PC-9 (cell line): Measurements from ENCODE around the gene DENND4A. TPM values are rescaled to one million over a fixed set of nuclear protein-coding genes. Genes with fewer than 3 reads are reported as not detected.

Experiments used
- BruUV-seq: library from RNA; stranded (reverse); fragments of 400-500 nt; replicated peaks from 2 replicates; lab custom pipeline; 2021; lab: Mats Ljungman, UMichigan
- CTCF ChIA-PET: fragments of 300-600 bp; sonication (Branson Sonifier 250); formaldehyde crosslinking; loops from one replicate; lab custom pipeline; 2022; ENCODE audit warnings: antibody characterized with exemption; lab: Charles Lee
- POLR2A ChIA-PET: fragments of 300-600 bp; sonication (Branson Sonifier 250); formaldehyde crosslinking; loops from one replicate; lab custom pipeline; 2022; ENCODE audit warnings: antibody characterized with exemption; ENCODE audit not compliant: unreplicated experiment; lab: Charles Lee
- DNase-seq, 2 experiments: peaks; one replicate each; pipeline versions ENCODE4 v3.0.0 to v3.0.0-alpha.2; 2015 to 2022; ENCODE audit warnings: mixed read lengths in 1 of 2
- H2AFZ ChIP-seq: fragments of 200-600 bp; sonication (generic); 2 replicates; pipeline ENCODE4 v1.8.1; 2017; ENCODE audit warnings: antibody characterized with exemption
- H3F3A ChIP-seq: fragments of 200-600 bp; sonication (generic); 2 replicates; pipeline ENCODE4 v1.8.1; 2017; ENCODE audit warnings: antibody characterized with exemption, mild to moderate bottlenecking, low read depth; ENCODE audit not compliant: insufficient read depth
- H3K27ac ChIP-seq: fragments of 200-600 bp; sonication (generic); 2 replicates; pipeline ENCODE4 v1.6.1; 2016; ENCODE audit warnings: mixed run types
- H3K27me3 ChIP-seq: fragments of 200-600 bp; sonication (generic); 2 replicates; pipeline ENCODE4 v1.6.1; 2016; ENCODE audit warnings: low read depth, mixed run types; ENCODE audit not compliant: insufficient read depth
- H3K36me3 ChIP-seq: fragments of 200-600 bp; sonication (generic); 2 replicates; pipeline ENCODE4 v1.6.1; 2016; ENCODE audit warnings: low read depth, mixed run types
- H3K4me1 ChIP-seq: fragments of 200-600 bp; sonication (generic); replicated peaks from 2 replicates; pipeline ENCODE4 v1.6.1; 2016; ENCODE audit warnings: mixed run types; ENCODE audit not compliant: insufficient read depth
- H3K4me2 ChIP-seq: fragments of 200-600 bp; sonication (generic); 2 replicates; pipeline ENCODE4 v1.6.1; 2017; ENCODE audit warnings: mixed run types
- H3K4me3 ChIP-seq: fragments of 200-600 bp; sonication (generic); 2 replicates; pipeline ENCODE4 v1.6.1; 2016; ENCODE audit warnings: mixed run types
- H3K79me2 ChIP-seq: fragments of 200-600 bp; sonication (generic); 2 replicates; pipeline ENCODE4 v1.6.1; 2017; ENCODE audit warnings: low read depth, mixed run types
- H3K9me2 ChIP-seq: fragments of 200-600 bp; sonication (generic); 2 replicates; pipeline ENCODE4 v1.8.1; 2017; ENCODE audit warnings: mild to moderate bottlenecking; ENCODE audit not compliant: insufficient read depth
- H3K9me3 ChIP-seq: fragments of 200-600 bp; sonication (generic); 2 replicates; pipeline ENCODE4 v1.8.1; 2016; ENCODE audit warnings: low read depth; ENCODE audit not compliant: insufficient read depth
- H4K20me1 ChIP-seq: fragments of 200-600 bp; sonication (generic); 2 replicates; pipeline ENCODE4 v1.8.1; 2017; ENCODE audit not compliant: insufficient read depth
- EZH2 ChIP-seq: fragments of 200-600 bp; sonication (generic); IDR thresholded peaks from 2 replicates; pipeline ENCODE4 v1.8.0; 2017; ENCODE audit warnings: antibody characterized with exemption, low read depth
- intact Hi-C: fragments of 100-400 bp; cut with micrococcal nuclease; formaldehyde crosslinking; loops from one replicate; pipeline ENCODE4 v1.10.0; 2022; ENCODE audit not compliant: unreplicated experiment
- total RNA-seq: library from RNA; stranded (reverse); gene quantifications from 2 replicates; pipeline ENCODE4 v1.2.3, GENCODE V29; 2021
- TF ChIP-seq, protein P1 (sequence below): fragments of 200-600 bp; sonication (generic); conservative IDR thresholded peaks from 2 replicates; pipeline ENCODE4 v1.6.1; 2017; ENCODE audit warnings: mixed run types, antibody characterized with exemption, mild to moderate bottlenecking, moderate library complexity

DENND4A gene
- total RNA-seq, 1 experiment from 2014 or later, result 16.3 TPM

DNA sequence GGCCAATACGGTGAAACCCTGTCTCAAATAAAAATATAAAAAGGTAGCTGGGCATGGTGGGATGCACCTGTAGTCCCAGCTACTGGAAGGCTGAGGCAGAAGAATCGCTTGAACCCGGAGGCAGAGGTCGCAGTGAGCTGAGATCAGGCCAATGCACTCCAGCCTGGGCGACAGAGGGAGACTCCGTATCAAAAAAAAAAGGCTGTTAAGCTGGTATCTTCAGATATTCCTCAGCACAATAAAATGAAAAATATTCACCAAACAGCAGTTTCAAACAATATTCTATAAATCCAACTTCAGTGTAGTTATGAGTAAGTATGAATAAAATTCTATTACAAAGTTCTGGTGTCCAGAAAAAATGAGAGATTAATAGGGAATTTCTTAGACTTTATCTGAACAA lies 14.2 kb downstream of the DENND4A start:
- no peak overlapping the region for H3K4me3 ChIP-seq
- ChIA-PET POLR2A (no interaction called here), CTCF (interaction anchor here (0.6 kb wide), 1 partner anchor 16 kb away, joined by 3 read pairs; no protein-coding TSS in a partner anchor)
- no peaks in the 10 kb centered on the region for H3F3A ChIP-seq
- H2AFZ ChIP-seq, result no peak overlapping the region
- no peaks in the 10 kb centered on the region for H3K9me3 ChIP-seq
- 0 out of 2 replicates have a peak, but pooled peaks cover 4% of the 10 kb centered on the region for H3K79me2 ChIP-seq
- H3K9me2 ChIP-seq, result no peaks in the 10 kb centered on the region
- no peaks in the 10 kb centered on the region for H3K27me3 ChIP-seq
- intact Hi-C loops, result no loop called here
- no peak overlapping the region for H3K4me2 ChIP-seq
- DNase-seq, result no peak
- BruUV-seq, result no TSS peak
- H3K27ac ChIP-seq, result no peak overlapping the region
- H4K20me1 ChIP-seq, result no peaks in the 10 kb centered on the region
- H3K4me1 ChIP-seq, result no peaks in the 10 kb centered on the region
- TF ChIP-seq, protein P1, sequence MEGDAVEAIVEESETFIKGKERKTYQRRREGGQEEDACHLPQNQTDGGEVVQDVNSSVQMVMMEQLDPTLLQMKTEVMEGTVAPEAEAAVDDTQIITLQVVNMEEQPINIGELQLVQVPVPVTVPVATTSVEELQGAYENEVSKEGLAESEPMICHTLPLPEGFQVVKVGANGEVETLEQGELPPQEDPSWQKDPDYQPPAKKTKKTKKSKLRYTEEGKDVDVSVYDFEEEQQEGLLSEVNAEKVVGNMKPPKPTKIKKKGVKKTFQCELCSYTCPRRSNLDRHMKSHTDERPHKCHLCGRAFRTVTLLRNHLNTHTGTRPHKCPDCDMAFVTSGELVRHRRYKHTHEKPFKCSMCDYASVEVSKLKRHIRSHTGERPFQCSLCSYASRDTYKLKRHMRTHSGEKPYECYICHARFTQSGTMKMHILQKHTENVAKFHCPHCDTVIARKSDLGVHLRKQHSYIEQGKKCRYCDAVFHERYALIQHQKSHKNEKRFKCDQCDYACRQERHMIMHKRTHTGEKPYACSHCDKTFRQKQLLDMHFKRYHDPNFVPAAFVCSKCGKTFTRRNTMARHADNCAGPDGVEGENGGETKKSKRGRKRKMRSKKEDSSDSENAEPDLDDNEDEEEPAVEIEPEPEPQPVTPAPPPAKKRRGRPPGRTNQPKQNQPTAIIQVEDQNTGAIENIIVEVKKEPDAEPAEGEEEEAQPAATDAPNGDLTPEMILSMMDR, result no peak
- no peak for TF ChIP-seq EZH2
- H3K36me3 ChIP-seq, result no peaks in the 10 kb centered on the region

DNA sequence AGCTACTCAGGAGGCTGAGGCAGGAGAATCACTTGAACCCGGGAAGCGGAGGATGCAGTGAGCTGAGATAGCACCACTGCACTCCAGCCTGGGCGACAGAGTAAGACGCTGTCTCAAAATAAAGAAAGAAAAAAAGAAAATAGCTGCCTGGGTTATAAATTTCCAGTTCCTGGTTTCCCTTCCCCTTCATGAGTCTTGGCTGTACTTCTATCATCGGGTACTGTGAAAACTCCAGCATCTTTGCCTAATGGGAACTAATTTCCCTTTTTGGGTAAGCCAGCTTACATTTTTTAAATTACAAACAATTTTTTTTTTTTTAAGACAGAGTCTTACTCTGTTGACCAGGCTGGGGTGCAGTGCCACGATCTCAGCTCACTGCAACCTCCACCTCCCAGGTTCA lies 15.0 kb downstream of the DENND4A start:
- H3K27me3 ChIP-seq, result no peaks in the 10 kb centered on the region
- intact Hi-C loops, result no loop called here
- CTCF ChIA-PET, result no interaction called here

DNA sequence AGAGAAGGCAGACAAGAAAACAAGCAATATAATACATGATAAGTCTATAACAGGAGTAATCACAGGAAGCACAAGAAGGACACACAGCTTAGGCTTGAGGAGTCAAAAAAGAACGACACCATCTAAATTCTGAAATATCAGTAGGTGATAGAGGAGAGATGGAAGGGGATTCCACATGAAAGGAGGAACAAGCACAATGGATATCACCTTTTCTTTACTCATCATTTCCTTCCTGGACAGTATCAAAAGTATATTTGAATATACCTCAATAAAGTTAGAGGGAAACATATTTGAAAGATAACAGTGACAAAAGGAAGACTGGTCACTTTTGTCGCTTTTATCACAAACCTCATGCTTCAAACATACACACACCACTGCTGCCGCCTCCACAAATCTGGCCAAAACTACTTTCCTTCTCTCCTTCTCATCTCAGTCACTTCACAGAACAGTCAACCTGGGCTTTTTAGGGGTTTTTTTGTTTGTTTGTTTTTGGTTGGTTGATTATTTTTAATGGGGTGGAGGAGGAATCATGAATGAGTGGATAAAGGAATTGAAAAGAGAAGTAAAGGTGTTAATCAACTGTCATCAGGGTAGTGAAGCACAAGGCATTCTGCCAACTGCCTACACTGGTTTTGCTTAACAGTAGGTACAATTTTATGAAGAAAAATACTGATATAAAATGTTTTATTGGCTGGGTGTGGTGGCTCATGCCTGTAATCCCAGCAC lies 18.5 kb downstream of the DENND4A start:
- Histone ChIP-seq H2AFZ (no peak overlapping the region), H3K36me3 (no peaks in the 10 kb centered on the region), H3K9me2 (no peaks in the 10 kb centered on the region), H4K20me1 (no peaks in the 10 kb centered on the region), H3K27ac (no peak overlapping the region), H3K4me2 (no peak overlapping the region), H3K4me3 (no peak overlapping the region), H3K27me3 (no peaks in the 10 kb centered on the region), H3K9me3 (no peaks in the 10 kb centered on the region), H3K4me1 (no peaks in the 10 kb centered on the region), H3K79me2 (no peaks in the 10 kb centered on the region), H3F3A (no peaks in the 10 kb centered on the region)
- no peak for TF ChIP-seq EZH2
- TF ChIP-seq, protein P1, result no peak
- BruUV-seq, result no TSS peak
- ChIA-PET CTCF (interaction anchor here (0.6 kb wide), 1 partner anchor 50 kb away, joined by 4 read pairs; no protein-coding TSS in a partner anchor), POLR2A (no interaction called here)
- DNase-seq, result no peak
- intact Hi-C loops, result no loop called here

More for the DNA sequence above, 15.0 kb downstream of the DENND4A start:
- Histone ChIP-seq H3K27ac (no peak overlapping the region), H4K20me1 (no peaks in the 10 kb centered on the region), H3K4me1 (no peaks in the 10 kb centered on the region), H3K4me3 (no peak overlapping the region), H3K9me3 (no peaks in the 10 kb centered on the region), H3K36me3 (no peaks in the 10 kb centered on the region), H3K4me2 (no peak overlapping the region), H3K9me2 (no peaks in the 10 kb centered on the region), H2AFZ (no peak overlapping the region), H3F3A (no peaks in the 10 kb centered on the region), H3K79me2 (0 out of 2 replicates have a peak, but pooled peaks cover 4% of the 10 kb centered on the region)
- TF ChIP-seq EZH2, result no peak
- POLR2A ChIA-PET, result no interaction called here
- BruUV-seq, result no TSS peak
- no peak for DNase-seq
